ENCODE measurements around the gene TOP1. TPM values are rescaled to one million over a fixed set of nuclear protein-coding genes. Genes with fewer than 3 reads are reported as not detected.
A peak's percentile ranks its signal among the peaks of the same experiment; 100 is the strongest.

Gene TOP1
- total RNA-seq, 3 donors from 2014 or later (not counting 1 experiment from before 2014, with no cell fraction given): 32.2 to 36.3 (median 36.3) TPM

- no CpG with 5 or more reads among the region's 1 CpG for WGBS (ENCODE audit: insufficient coverage)
- Histone ChIP-seq H3K9me3 (ENCODE audit: control insufficient read depth, insufficient read depth, low read length) (no peaks in the 10 kb centered on the region), H3K36me3 (ENCODE audit: control insufficient read depth, insufficient read depth, low read length) (no peaks in the 10 kb centered on the region), H3K27ac (ENCODE audit: low read length) (no peak overlapping the region), H3K4me3 (ENCODE audit: low read length) (no peak overlapping the region), H3K4me1 (ENCODE audit: control insufficient read depth, insufficient read depth, low read length) (peaks cover 8% of the 10 kb centered on the region), H3K27me3 (ENCODE audit: control insufficient read depth, insufficient read depth, low read length) (no peaks in the 10 kb centered on the region)
- H3K4me1 Mint-ChIP-seq: peaks cover 52 to 67% of the 10 kb centered on the region in 2 donors
- TF ChIP-seq CTCF (IDR thresholded peaks at IDR 0.05): no peak
- intact Hi-C loops (cut with micrococcal nuclease): no loop called here
- no peaks in the 10 kb centered on the region for H3K9me3 Mint-ChIP-seq
- peak in 1 of 2 donors; percentile 27 for DNase-seq
- no peak overlapping the region for H3K27ac Mint-ChIP-seq
- H3K4me3 Mint-ChIP-seq: no peak overlapping the region
- H3K27me3 Mint-ChIP-seq (ENCODE audit: low read depth in 2 of 2): no peaks in the 10 kb centered on the region
- peak in 2 of 3 donors; percentile 48 to 59 for ATAC-seq
- H3K36me3 Mint-ChIP-seq: no peaks in the 10 kb centered on the region
Observed at GRCh38 chr20:41040855-41041254, 12.2 kb downstream of the TOP1 start.

GRCh38 chr20:41041693-41042092 is 13.1 kb downstream of the TOP1 start:
- H3K36me3 Mint-ChIP-seq: no peaks in the 10 kb centered on the region
- H3K4me1 Mint-ChIP-seq: peaks cover 53 to 67% of the 10 kb centered on the region in 2 donors
- no peak overlapping the region for H3K27ac Mint-ChIP-seq
- H3K4me3 Mint-ChIP-seq: no peak overlapping the region
- WGBS (ENCODE audit: insufficient coverage): 97% methylated on average over 3 of the region's 4 CpGs
- intact Hi-C loops (cut with micrococcal nuclease): no loop called here
- no peaks in the 10 kb centered on the region for H3K36me3 ChIP-seq (ENCODE audit: control insufficient read depth, insufficient read depth, low read length)
- no peaks in the 10 kb centered on the region for H3K9me3 ChIP-seq (ENCODE audit: control insufficient read depth, insufficient read depth, low read length)
- ATAC-seq (no peak), DNase-seq (no peak)
- peaks cover 8% of the 10 kb centered on the region for H3K4me1 ChIP-seq (ENCODE audit: control insufficient read depth, insufficient read depth, low read length)
- H3K27ac ChIP-seq (ENCODE audit: low read length): no peak overlapping the region
- no peaks in the 10 kb centered on the region for H3K27me3 Mint-ChIP-seq (ENCODE audit: low read depth in 2 of 2)
- no peaks in the 10 kb centered on the region for H3K27me3 ChIP-seq (ENCODE audit: control insufficient read depth, insufficient read depth, low read length)
- no peak for TF ChIP-seq CTCF (IDR thresholded peaks at IDR 0.05)
- no peak overlapping the region for H3K4me3 ChIP-seq (ENCODE audit: low read length)
- H3K9me3 Mint-ChIP-seq: no peaks in the 10 kb centered on the region

GRCh38 chr20:41044409-41045062 is 15.9 kb downstream of the TOP1 start:
- DNase-seq (no peak), ATAC-seq (no peak)
- Mint-ChIP-seq H3K4me1 (peaks cover 73 to 78% of the 10 kb centered on the region in 2 donors), H3K27ac (peak overlapping the region in 1 of 2 donors; percentile 29), H3K9me3 (no peaks in the 10 kb centered on the region), H3K27me3 (ENCODE audit: low read depth in 2 of 2) (no peaks in the 10 kb centered on the region), H3K4me3 (no peak overlapping the region), H3K36me3 (no peaks in the 10 kb centered on the region)
- Histone ChIP-seq H3K27me3 (ENCODE audit: control insufficient read depth, insufficient read depth, low read length) (no peaks in the 10 kb centered on the region), H3K36me3 (ENCODE audit: control insufficient read depth, insufficient read depth, low read length) (no peaks in the 10 kb centered on the region), H3K9me3 (ENCODE audit: control insufficient read depth, insufficient read depth, low read length) (no peaks in the 10 kb centered on the region), H3K4me3 (ENCODE audit: low read length) (no peak overlapping the region), H3K27ac (ENCODE audit: low read length) (no peak overlapping the region), H3K4me1 (ENCODE audit: control insufficient read depth, insufficient read depth, low read length) (peaks cover 16% of the 10 kb centered on the region)
- intact Hi-C loops (cut with micrococcal nuclease): loop anchor here (5.0 kb wide), 1 partner anchor 38 kb away; no protein-coding TSS in a partner anchor
- 97% methylated on average over 9 of the region's 9 CpGs for WGBS (ENCODE audit: insufficient coverage)
- TF ChIP-seq CTCF (IDR thresholded peaks at IDR 0.05): no peak

GRCh38 chr20:41045671-41046070 is 17.0 kb downstream of the TOP1 start:
- DNase-seq (no peak), ATAC-seq (no peak)
- peaks cover 24% of the 10 kb centered on the region for H3K4me1 ChIP-seq (ENCODE audit: control insufficient read depth, insufficient read depth, low read length)
- no peaks in the 10 kb centered on the region for H3K9me3 Mint-ChIP-seq
- H3K27me3 Mint-ChIP-seq (ENCODE audit: low read depth in 2 of 2): no peaks in the 10 kb centered on the region
- no peaks in the 10 kb centered on the region for H3K36me3 ChIP-seq (ENCODE audit: control insufficient read depth, insufficient read depth, low read length)
- H3K4me1 Mint-ChIP-seq: peaks cover 77 to 82% of the 10 kb centered on the region in 2 donors
- peak overlapping the region; percentile 81 to 94 for H3K27ac Mint-ChIP-seq
- no peaks in the 10 kb centered on the region for H3K36me3 Mint-ChIP-seq
- no peak overlapping the region for H3K4me3 ChIP-seq (ENCODE audit: low read length)
- intact Hi-C loops (cut with micrococcal nuclease): loop anchor here (5.0 kb wide), 1 partner anchor 37 kb away; no protein-coding TSS in a partner anchor
- H3K27ac ChIP-seq (ENCODE audit: low read length): no peak overlapping the region
- WGBS (ENCODE audit: insufficient coverage): 92% methylated on average over 2 of the region's 2 CpGs
- H3K4me3 Mint-ChIP-seq: no peak overlapping the region
- no peak for TF ChIP-seq CTCF (IDR thresholded peaks at IDR 0.05)
- no peaks in the 10 kb centered on the region for H3K27me3 ChIP-seq (ENCODE audit: control insufficient read depth, insufficient read depth, low read length)
- no peaks in the 10 kb centered on the region for H3K9me3 ChIP-seq (ENCODE audit: control insufficient read depth, insufficient read depth, low read length)
